ENCODE results near the gene NREP.

GRCh38 chr5:111704452-111705085, 52.4 kb downstream of the NREP start:
- no peak for TF ChIP-seq EZH2 (IDR thresholded peaks at IDR 0.05; ENCODE audit: insufficient read depth, poor library complexity, severe bottlenecking)
- TF ChIP-seq EZH2phosphoT487 (IDR thresholded peaks at IDR 0.05; ENCODE audit: insufficient read depth, low read depth): no peak
